Measurements from ENCODE around the gene MRI1. TPM values are rescaled to one million over a fixed set of nuclear protein-coding genes. Genes with fewer than 3 reads are reported as not detected.
"Not testable (repeated sequence)": the region's sequence is repeated elsewhere in the genome, so short reads cannot be mapped to it uniquely, and the experiment has no call there.

The MRI1 gene
- total RNA-seq, 4 donors from 2014 or later = 32.0 to 50.9 (median 37.2) TPM

DNA sequence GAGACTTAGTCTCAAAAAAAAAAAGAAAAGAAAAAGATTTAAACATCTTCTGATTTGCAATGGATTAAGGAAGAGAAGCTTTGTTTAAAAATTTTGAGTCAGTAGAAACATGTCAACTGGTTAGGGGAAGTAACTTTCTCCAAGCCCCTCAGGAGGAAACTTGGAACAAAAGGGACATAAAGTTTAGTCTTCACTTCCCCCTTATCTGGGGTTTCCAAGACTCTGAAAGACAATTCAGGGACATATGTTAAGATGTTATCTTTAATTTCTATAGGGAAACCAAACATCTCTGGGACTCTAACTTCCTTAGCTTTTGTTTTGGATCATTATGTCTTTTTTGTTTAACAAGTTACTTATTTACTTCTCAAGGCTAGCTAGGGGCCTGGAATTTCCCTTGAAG is 20.1 kb upstream of the MRI1 start:
- Histone ChIP-seq H3K27ac (no peak overlapping the region), H3K9me3 (no peaks in the 10 kb centered on the region), H3K4me1 (peaks cover 7 to 16% (median 10%) of the 10 kb centered on the region in 3 donors), H3K36me3 (no peaks in the 10 kb centered on the region), H3K27me3 (no peaks in the 10 kb centered on the region), H3K4me3 (no peak overlapping the region)
- no peak for DNase-seq
- TF ChIP-seq, protein P1, sequence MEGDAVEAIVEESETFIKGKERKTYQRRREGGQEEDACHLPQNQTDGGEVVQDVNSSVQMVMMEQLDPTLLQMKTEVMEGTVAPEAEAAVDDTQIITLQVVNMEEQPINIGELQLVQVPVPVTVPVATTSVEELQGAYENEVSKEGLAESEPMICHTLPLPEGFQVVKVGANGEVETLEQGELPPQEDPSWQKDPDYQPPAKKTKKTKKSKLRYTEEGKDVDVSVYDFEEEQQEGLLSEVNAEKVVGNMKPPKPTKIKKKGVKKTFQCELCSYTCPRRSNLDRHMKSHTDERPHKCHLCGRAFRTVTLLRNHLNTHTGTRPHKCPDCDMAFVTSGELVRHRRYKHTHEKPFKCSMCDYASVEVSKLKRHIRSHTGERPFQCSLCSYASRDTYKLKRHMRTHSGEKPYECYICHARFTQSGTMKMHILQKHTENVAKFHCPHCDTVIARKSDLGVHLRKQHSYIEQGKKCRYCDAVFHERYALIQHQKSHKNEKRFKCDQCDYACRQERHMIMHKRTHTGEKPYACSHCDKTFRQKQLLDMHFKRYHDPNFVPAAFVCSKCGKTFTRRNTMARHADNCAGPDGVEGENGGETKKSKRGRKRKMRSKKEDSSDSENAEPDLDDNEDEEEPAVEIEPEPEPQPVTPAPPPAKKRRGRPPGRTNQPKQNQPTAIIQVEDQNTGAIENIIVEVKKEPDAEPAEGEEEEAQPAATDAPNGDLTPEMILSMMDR (IDR thresholded peaks at IDR 0.05) = no peak
- TF ChIP-seq POLR2A (IDR thresholded peaks at IDR 0.05) = no peak
- intact Hi-C loops (cut with DNase I) = no loop called here

DNA sequence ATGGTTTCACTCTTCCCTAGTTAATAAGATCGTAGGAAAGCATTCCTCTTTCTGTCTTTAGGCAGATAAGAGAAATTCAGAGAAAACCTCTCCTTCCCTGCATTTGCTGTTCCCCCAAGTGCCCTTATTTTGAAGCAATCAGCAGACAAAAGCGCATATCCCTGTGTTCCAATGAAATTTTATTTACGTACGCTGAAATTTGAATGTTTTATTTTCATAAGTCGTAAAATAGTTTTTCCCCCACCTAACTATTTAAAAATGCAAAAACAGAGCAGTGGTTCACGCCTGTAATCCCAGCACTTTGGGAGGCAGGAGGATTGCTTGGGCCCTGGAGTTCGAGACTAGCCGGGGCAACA is 17.2 kb upstream of the MRI1 start:
- intact Hi-C loops (cut with DNase I) = no loop called here
- DNase-seq = no peak
- peak overlapping the region; percentile 62 to 95 (median 91) for H3K4me3 ChIP-seq
- H3K9me3 ChIP-seq = no peaks in the 10 kb centered on the region
- H3K27ac ChIP-seq = peak overlapping the region; percentile 93 to 98 (median 96)
- peaks cover 10 to 36% (median 11%) of the 10 kb centered on the region in 3 donors for H3K4me1 ChIP-seq
- no peaks in the 10 kb centered on the region for H3K27me3 ChIP-seq
- TF ChIP-seq POLR2A (IDR thresholded peaks at IDR 0.05) = no peak
- TF ChIP-seq, protein P1 (IDR thresholded peaks at IDR 0.05) = no peak
- WGBS, 2 donors = 85 to 90% methylated on average over 8 of the region's 8 CpGs
- H3K36me3 ChIP-seq = peaks cover 0 to 14% (median 8%) of the 10 kb centered on the region in 3 donors

DNA sequence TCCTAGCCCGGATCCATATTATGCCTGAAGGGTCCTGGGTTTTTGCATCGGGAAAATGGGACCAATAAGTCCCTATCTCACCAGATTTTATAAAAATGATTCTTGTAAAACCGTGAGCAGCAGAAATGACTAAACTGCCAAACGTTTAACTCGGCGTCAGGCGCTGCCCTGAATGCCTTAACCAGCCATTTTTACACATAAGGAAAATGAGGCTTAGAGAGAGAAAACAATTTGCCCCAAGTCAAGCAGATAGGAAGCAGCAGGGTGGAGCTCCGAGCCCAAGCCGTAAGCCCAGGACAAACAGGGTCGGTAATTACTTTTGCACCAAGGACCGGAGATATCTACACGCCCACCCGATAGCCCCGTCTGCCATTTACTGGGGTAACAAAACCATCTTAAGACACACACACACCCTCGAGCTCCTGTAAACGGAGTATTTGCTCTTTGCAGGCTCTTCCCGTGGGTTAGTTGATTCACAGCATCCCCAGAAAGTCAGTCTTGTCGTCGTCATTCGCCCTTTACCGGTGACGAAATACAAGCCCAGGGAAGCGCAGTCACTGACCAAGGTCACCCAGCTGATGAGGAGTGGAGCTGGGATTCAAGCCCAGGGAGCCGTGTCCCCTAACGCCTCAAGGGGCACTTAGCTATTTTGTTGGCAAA is 16.0 kb upstream of the MRI1 start:
- TF ChIP-seq, protein P1 (IDR thresholded peaks at IDR 0.05) = peak in 1 of 6 experiments; percentile 3
- TF ChIP-seq POLR2A (IDR thresholded peaks at IDR 0.05) = no peak
- intact Hi-C loops (cut with DNase I) = no loop called here
- Histone ChIP-seq H3K27me3 (no peaks in the 10 kb centered on the region), H3K27ac (peak overlapping the region; percentile 93 to 98 (median 96)), H3K9me3 (no peaks in the 10 kb centered on the region), H3K4me3 (peak overlapping the region; percentile 62 to 95 (median 91)), H3K4me1 (peaks cover 10 to 36% (median 11%) of the 10 kb centered on the region in 3 donors), H3K36me3 (peaks cover 0 to 26% (median 14%) of the 10 kb centered on the region in 3 donors)
- DNase-seq = no peak
- WGBS, 2 donors = 1 to 3% methylated on average over 18 to 25 of the region's 25 CpGs

DNA sequence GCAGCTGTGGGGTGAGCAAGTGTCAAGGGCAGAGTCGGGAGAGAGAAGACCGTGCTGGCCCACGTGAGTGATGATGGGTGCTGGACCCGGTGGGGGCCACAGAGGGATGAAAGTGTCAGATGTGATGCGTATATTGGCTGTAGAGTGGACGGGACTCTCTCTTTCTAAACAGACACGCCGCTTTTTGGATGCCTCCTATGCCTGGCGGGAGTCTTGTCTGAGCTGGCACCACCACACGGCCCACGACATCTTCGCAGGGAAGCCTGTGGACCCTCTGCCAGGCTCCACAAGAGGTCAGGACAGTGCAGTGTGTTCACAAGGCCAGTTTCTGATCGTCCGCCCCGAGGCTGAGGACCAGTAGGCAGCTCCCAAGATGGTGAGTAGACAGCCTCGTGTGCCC is 12.9 kb upstream of the MRI1 start:
- TF ChIP-seq, protein P1 (IDR thresholded peaks at IDR 0.05) = no peak
- TF ChIP-seq POLR2A (IDR thresholded peaks at IDR 0.05) = no peak
- DNase-seq = no peak
- Histone ChIP-seq H3K9me3 (no peaks in the 10 kb centered on the region), H3K4me3 (no peak overlapping the region), H3K4me1 (peaks cover 10 to 36% (median 11%) of the 10 kb centered on the region in 3 donors), H3K27ac (no peak overlapping the region), H3K27me3 (no peaks in the 10 kb centered on the region), H3K36me3 (peaks cover 12 to 57% (median 38%) of the 10 kb centered on the region in 3 donors)
- 82 to 88% methylated on average over 12 to 13 of the region's 16 CpGs for WGBS, 2 donors
- intact Hi-C loops (cut with DNase I) = no loop called here

DNA sequence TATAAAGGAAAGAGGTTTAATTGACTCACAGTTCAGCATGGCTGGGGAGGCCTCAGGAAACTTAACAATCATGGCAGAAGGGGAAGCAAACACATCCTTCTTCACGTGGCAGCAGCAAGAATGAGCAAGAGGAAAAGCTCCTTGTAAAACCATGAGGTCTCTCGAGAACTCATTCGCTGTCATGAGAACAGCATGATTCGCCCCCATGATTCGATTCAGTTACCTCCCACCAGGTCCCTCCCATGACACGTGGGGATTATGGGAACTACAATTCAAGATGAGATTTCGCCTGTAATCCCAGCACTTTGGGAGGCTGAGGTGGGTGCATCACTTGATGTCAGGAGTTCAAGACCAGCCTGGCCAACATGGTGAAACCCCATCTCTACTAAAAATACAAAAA is 10.7 kb upstream of the MRI1 start:
- H3K9me3 ChIP-seq; intact Hi-C loops (cut with DNase I); H3K27me3 ChIP-seq; H3K27ac ChIP-seq; DNase-seq; H3K4me3 ChIP-seq: not testable (repeated sequence)
- WGBS, 2 donors = 82 to 91% methylated on average over 7 of the region's 7 CpGs
- H3K4me1 ChIP-seq = peaks cover 4 to 26% (median 9%) of the 10 kb centered on the region in 3 donors
- peaks cover 25 to 79% (median 59%) of the 10 kb centered on the region in 3 donors for H3K36me3 ChIP-seq

Measured in esophagus squamous epithelium (tissue), 5 donors.